Activated CD8-positive, alpha-beta memory T cell treated with anti-CD3 and anti-CD28 coated beads for 48 hours (primary cell): Measurements from ENCODE around the gene TXLNG.

ENCODE experiments used
- DNase-seq, 3 experiments: peaks; one replicate each; pipeline ENCODE4 v3.0.0-alpha.2; 2020; ENCODE audit warnings: low read depth in 2 of 3, low spot score in 2 of 3

The TXLNG gene

DNA sequence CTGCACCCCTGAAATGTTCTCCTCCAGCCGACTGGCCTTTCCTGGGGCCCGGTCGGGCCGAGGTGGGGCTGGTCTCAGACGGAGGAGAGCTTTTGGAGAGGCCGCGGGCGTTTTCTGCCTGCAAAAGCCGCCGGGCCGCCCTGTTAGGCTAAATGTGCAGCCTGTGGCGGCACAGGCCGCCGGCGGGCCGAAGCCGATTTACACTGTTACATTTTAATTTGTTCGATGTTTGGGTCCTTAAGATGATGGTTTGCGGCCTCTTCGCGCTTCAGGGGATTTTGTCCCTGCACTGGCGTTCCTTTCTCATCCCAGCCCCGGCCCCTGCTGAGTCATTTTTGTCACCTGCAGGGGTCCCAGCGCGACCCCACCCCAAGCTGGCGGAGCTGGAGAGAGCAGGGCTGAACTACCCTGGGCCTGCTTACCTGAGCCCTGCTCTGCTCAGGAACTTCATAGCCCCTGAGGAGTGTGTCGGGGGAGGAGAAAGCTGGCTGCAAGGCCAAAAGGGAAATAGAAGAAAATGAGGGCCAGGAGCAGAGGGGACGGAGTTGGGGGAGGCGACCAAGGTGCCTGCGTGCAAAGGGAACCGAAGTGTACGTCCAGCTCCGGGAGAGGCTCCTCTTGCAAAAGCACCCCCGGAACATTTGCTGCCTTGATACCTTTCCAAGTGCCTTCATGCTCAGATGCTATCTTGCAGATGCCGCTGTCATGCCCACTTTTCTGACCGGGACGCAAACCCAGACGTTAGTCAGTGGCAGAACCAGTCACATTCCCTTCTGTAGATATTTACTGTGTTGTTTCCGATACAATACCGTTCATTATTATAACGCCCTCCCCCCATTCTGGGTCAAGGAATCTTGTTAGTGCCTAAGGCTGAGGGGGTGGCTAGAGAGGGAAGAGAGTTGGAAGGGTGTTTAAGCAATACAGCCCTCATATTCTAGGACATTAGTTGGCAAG is 84.9 kb downstream of the TXLNG start:
- DNase-seq, result no peak

DNA sequence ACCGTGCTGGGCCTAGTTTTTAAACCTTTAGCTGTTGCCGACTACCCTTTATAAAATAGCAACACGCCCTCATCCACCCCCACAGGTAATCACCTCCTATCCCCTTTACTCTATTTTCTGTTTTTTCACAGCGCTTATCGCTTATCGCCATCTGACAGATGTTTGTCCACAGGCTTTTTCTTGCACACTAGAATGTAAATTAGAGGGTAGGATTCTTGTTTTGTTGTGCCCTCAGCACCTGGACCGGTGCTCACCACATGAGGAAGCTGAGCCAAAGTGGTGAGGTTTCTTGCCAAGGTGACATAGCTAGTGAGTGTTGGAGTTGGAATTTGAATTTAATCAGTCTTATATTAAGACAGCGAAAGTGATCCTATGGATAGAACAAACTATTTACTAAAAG is 86.8 kb downstream of the TXLNG start:
- DNase-seq, result no peak

DNA sequence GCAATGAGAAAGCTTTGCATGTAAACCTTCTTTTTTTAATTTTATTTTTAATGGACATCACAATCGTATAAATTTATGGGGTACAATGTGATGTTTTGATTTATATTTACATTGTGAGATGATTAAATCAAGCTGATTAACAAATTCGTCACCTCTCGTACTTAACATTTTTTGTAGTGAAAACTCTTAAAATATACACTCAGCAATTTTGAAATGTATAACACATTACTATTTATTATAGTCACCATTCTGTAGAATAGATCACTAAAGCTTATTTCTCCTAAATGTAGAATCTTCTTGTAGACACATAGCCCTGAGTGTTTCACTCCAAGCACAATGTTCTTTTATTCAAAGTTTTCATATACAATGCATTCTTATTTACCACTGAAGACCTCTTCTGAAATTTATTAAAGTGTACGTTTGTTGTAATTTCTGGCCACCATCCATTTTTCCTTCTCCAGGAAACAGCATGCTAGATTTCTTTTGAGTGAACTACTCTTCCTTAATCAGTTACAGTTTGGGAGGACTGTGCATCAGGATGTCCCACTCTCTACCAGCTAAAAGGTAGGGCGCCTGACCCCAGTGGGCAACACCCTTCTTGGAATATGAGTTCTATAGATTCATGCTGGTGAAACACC is 88.3 kb downstream of the TXLNG start:
- DNase-seq, result no peak

DNA sequence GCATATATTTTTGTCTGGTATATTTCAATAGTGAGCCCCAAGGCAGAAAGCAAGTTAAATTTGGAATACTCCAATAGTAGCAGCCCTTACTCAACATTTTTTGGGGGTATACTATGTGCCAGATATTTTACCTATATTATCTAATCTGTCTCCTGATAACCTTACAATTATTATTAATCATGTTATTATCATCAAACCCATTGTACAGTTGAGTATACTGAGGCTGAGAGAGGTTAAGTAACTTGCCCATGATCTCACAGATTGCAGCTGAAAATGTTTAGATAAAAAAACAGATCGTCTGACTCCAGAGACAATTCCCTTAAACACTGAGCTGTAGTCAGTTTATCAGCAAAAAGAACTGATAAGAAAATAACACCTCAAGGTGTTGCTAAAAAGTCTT is 90.4 kb downstream of the TXLNG start:
- DNase-seq, result no peak

DNA sequence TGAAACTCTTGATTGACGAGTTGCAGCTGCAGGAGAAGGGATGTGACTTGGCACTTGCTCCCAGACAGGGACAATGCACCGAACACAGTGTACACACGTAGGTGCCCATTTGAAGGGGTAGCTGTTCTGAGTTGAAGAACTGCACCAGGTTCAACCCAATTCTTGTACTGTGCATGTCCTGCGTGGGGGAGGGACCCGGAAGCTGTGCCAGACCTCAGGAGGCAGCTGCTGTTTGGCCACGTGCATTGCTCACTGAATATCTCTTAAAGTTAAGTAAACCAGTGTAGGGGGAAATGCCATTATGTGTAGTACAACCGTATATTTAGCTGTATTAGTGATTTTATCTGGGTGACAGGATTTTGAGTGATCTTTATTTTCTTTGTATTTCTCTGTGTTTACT is 95.9 kb downstream of the TXLNG start:
- DNase-seq, result no peak

DNA sequence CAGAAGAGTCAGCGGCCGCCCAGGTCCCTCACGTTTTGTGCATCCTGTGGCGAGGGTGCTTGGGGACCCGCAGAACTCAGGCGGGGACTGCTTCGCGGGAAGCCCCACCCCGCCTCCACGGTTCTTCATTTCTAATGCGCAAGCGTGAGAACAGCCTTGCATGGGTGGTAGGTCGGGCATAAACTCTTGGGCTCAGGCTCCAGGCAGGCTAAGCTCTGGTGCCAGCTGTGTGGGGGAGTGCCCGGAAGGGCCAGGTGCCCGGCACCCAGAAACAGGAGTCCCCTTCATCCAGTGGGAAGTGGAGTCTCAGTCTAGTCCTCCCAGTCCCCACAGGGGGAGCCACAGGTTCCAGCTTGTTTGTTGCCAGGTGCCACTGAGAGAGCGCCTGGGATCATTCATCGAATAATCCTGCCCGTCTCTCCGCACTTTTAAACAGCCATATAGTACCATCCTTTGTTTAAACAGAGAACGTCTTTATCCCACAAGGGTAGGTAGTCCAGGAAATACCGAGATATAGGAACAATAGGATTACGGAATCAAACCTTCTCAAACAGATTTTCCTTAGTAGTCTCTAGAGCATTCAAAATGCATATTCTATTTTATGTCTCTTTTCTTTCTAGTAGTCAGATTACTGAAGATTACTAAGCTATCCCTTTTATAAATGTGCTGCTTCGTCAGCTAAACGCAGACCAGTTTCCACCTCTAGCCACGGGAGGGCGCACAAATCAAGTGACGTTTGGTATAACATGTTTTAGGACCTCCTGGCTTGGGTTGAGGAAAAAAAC is 96.6 kb downstream of the TXLNG start:
- DNase-seq, result peak; percentile 13 to 28 (median 25)

DNA sequence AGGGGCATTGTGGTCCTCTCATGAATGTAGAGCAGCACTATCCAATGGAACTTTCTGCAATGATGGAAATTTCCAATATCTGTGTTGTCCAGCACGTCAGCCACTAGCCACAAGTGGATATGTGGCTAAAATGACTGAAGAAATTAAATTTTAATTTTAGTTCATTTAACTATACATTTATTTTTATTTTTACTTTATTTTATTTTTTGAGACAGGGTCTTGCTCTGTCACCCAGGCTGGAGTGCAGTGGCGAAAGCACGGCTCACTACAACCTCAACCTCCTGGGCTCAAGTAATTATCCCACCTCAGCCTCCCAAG is 97.2 kb downstream of the TXLNG start:
- DNase-seq, result no peak

DNA sequence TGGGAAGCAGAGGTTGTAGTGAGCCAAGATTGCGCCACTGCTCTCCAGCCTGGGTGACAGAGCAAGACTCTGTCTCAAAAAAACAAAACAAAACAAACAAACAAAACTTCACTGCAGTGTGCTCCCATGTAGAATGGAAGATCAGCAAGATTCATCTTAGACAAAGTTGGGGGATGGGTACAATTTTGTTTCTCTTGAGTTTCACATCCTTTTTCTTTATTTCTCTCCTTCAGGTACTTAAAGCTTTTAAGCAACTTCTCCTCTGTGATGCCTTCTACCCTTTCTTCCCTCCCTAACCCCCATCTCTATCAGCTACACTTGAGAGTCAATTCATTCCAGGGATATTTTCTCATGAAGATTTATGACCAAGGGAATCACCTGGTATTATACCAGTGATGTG is 99.4 kb downstream of the TXLNG start:
- DNase-seq, result no peak

DNA sequence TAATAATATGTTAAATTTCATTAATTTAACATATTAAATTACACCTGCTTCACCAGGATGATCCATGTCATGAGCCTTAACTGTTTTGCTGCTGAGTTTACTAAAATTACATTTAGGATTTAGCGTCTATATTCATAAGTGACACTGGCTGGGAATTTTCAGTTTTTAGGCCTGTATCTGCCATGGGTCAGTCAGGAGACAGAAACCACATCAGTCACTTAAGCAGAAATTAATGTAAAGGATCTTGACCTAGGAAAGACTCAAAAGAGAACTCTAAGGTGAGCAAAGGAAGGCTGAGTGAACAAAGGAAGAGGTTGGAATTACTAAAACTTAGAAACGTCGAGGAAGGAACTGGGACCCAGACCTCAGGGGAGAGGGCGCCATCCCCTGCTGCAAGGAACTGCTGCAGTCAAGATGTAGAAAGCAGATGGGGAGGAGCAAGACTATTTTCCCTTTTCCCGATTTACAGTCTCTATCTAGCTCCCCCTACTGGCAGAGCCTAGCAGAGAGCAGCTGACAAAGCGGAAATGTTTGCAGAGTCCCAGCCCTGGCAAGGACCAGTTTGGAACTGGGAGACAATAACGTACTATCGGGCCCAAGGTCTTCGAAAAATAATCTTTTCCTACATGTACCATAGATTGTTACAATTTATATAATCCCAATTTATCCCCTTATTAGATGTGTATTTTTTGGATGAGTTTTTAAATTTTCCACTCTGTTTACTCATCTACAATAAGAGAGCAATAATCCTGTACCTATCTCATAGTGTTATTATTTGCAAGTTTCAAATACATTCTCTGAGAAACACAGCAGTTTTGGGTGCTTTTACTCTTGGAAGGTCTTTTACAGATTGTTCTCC is 106.5 kb downstream of the TXLNG start:
- DNase-seq, result no peak
